Measurements from ENCODE around the gene DDX41.

GRCh38 chr5:177537389-177538361 lies 20.9 kb upstream of the DDX41 start:
- no peak for TF ChIP-seq CTCF (IDR thresholded peaks at IDR 0.05)
- TF ChIP-seq EP300 (IDR thresholded peaks at IDR 0.05) = no peak

All from ovary (tissue), 3 donors.